Endothelial cell of umbilical vein (primary cell): Measurements from ENCODE around the gene NUAK1. TPM values are rescaled to one million over a fixed set of nuclear protein-coding genes. Genes with fewer than 3 reads are reported as not detected.

ENCODE experiments used
- BruUV-seq: library from RNA; stranded (reverse); fragments of 400-500 nt; replicated peaks from 2 replicates; lab custom pipeline; 2021; lab: Mats Ljungman, UMichigan
- CTCF ChIA-PET: fragments of 300-600, 350-600 bp; sonication (Branson Sonifier 250); formaldehyde crosslinking; loops from one replicate; lab custom pipeline; 2021; ENCODE audit warnings: antibody characterized with exemption, inconsistent platforms; lab: Charles Lee
- POLR2A ChIA-PET: fragments of 300-600, 350-600 bp; sonication (Branson Sonifier 250); formaldehyde crosslinking; loops from one replicate; lab custom pipeline; 2021; ENCODE audit warnings: antibody characterized with exemption, inconsistent platforms; lab: Charles Lee
- DNase-seq: peaks from one replicate; pipeline ENCODE4 v3.0.0-alpha.2; 2011; ENCODE audit warnings: low read depth, low spot score
- FAIRE-seq: peaks from 2 replicates; lab custom pipeline; 2011; peaks lifted over from hg19 to GRCh38; lab: Jason Lieb, UNC
- H2AFZ ChIP-seq: 2 replicates; pipeline ENCODE4 v1.6.0; 2012; ENCODE audit warnings: low read depth, low read length, control low read depth, inconsistent platforms
- H3K27ac ChIP-seq: 2 replicates; pipeline ENCODE4 v1.5.1; 2011; ENCODE audit warnings: low read depth, mild to moderate bottlenecking, control low read depth, low read length, moderate library complexity; ENCODE audit not compliant: insufficient read depth
- H3K27me3 ChIP-seq, 2 experiments: 2 replicates each; pipeline versions ENCODE4 v1.6.0 to v1.6.1; 2011; ENCODE audit warnings: low read length in 2 of 2, mixed read lengths in 1 of 2; ENCODE audit not compliant: control insufficient read depth in 2 of 2, insufficient read depth in 2 of 2
- H3K36me3 ChIP-seq, 2 experiments: 2 replicates in 1 of 2; 3 replicates in 1 of 2; pipeline ENCODE4 v1.5.1; 2011; ENCODE audit warnings: low read length in 2 of 2, mild to moderate bottlenecking in 1 of 2, moderate library complexity in 1 of 2; ENCODE audit not compliant: control insufficient read depth in 2 of 2, insufficient read depth in 2 of 2; ENCODE audit errors: extremely low read depth in 1 of 2
- H3K4me1 ChIP-seq: 3 replicates; pipeline ENCODE4 v1.5.1; 2011; ENCODE audit warnings: mild to moderate bottlenecking, low read length; ENCODE audit not compliant: control insufficient read depth, insufficient read depth; ENCODE audit errors: extremely low read depth
- H3K4me2 ChIP-seq: 2 replicates; pipeline ENCODE4 v1.6.1; 2011; ENCODE audit warnings: low read length, control low read depth, mixed read lengths; ENCODE audit not compliant: insufficient read depth
- H3K4me3 ChIP-seq, 3 experiments: fragments of 200-600 bp in 1 of 3; sonication (generic), shearing (Covaris generic) in 1 of 3; replicated peaks in 1 of 3; 2 replicates each; pipeline ENCODE4 v1.5.1; 2011 to 2016; ENCODE audit warnings: control low read depth in 3 of 3, low read length in 3 of 3, mild to moderate bottlenecking in 2 of 3, inconsistent platforms in 1 of 3, low read depth in 1 of 3, moderate library complexity in 1 of 3; ENCODE audit not compliant: insufficient read depth in 1 of 3
- H3K79me2 ChIP-seq: 2 replicates; pipeline ENCODE4 v1.6.0; 2012; ENCODE audit warnings: low read length, inconsistent platforms; ENCODE audit not compliant: control insufficient read depth, insufficient read depth
- H3K9ac ChIP-seq: replicated peaks from 2 replicates; pipeline ENCODE3; 2011; ENCODE audit warnings: low read length, control low read depth; ENCODE audit not compliant: insufficient read depth; ENCODE audit errors: extremely low read depth
- H3K9me1 ChIP-seq: replicated peaks from 3 replicates; pipeline ENCODE4 v1.6.0; 2011; ENCODE audit warnings: mild to moderate bottlenecking, low read length; ENCODE audit not compliant: control insufficient read depth, insufficient read depth; ENCODE audit errors: extremely low read depth
- H3K9me3 ChIP-seq: replicated peaks from 2 replicates; pipeline ENCODE4 v1.5.1; 2012; ENCODE audit warnings: low read length, inconsistent platforms; ENCODE audit not compliant: control insufficient read depth, insufficient read depth
- H4K20me1 ChIP-seq: replicated peaks from 2 replicates; pipeline ENCODE3; 2011; ENCODE audit warnings: mild to moderate bottlenecking, low read length; ENCODE audit not compliant: control insufficient read depth, insufficient read depth; ENCODE audit errors: extremely low read depth
- CTCF ChIP-seq, 2 donors: IDR thresholded peaks; 1 replicate in 1 of 2; 2 replicates in 1 of 2; pipeline ENCODE4 v1.5.1; 2011; ENCODE audit warnings: low read length in 2 of 2, mild to moderate bottlenecking in 2 of 2, moderate library complexity in 2 of 2, control low read depth in 1 of 2, inconsistent platforms in 1 of 2, low read depth in 1 of 2; ENCODE audit not compliant: insufficient read depth in 1 of 2; ENCODE audit errors: extremely low read depth in 1 of 2
- EZH2 ChIP-seq: IDR thresholded peaks from 2 replicates; pipeline ENCODE4 v1.6.1; 2012; ENCODE audit warnings: borderline replicate concordance, low read depth, mild to moderate bottlenecking, moderate library complexity, low read length, inconsistent platforms; ENCODE audit not compliant: severe bottlenecking
- FOS ChIP-seq: IDR thresholded peaks from 2 replicates; pipeline ENCODE4 v1.6.1; 2011; ENCODE audit warnings: mild to moderate bottlenecking, low read length, moderate library complexity, borderline replicate concordance; ENCODE audit not compliant: insufficient read depth
- GATA2 ChIP-seq: IDR thresholded peaks from 2 replicates; pipeline ENCODE4 v1.7.0; 2011; ENCODE audit warnings: low read depth, mild to moderate bottlenecking, moderate library complexity, mixed read lengths, low read length; ENCODE audit not compliant: insufficient read length, insufficient read depth
- JUN ChIP-seq: IDR thresholded peaks from 2 replicates; pipeline ENCODE4 v1.6.1; 2011; ENCODE audit warnings: borderline replicate concordance, low read depth; ENCODE audit not compliant: insufficient read length, insufficient read depth
- MAX ChIP-seq: IDR thresholded peaks from 2 replicates; pipeline ENCODE4 v1.6.1; 2011; ENCODE audit not compliant: insufficient read depth, insufficient read length
- MYC ChIP-seq: IDR thresholded peaks from one replicate; pipeline ENCODE4 v1.6.1; 2011; ENCODE audit warnings: mild to moderate bottlenecking, low read depth, low read length
- POLR2A ChIP-seq: IDR thresholded peaks from 2 replicates; pipeline ENCODE4 v1.6.1; 2012; ENCODE audit warnings: low read depth, mild to moderate bottlenecking, control low read depth, low read length
- POLR2AphosphoS5 ChIP-seq: IDR thresholded peaks from 2 replicates; pipeline ENCODE4 v1.6.1; 2012; ENCODE audit warnings: low read depth, mild to moderate bottlenecking, control low read depth, low read length, moderate library complexity; ENCODE audit not compliant: insufficient read depth
- dilution Hi-C: fragments of 300-500 bp; cut with MboI; formaldehyde crosslinking; loops from one replicate; pipeline ENCODE4 v1.15.0; 2019; ENCODE audit warnings: low sequenced_read_pairs; ENCODE audit not compliant: extremely low pct_ligation_motif_present
- intact Hi-C: fragments of 100-400 bp; cut with micrococcal nuclease; formaldehyde crosslinking; loops from one replicate; pipeline ENCODE4 v1.10.0; 2022
- polyA plus RNA-seq, 4 experiments: library from polyadenylated mRNA; depleted of rRNA in 3 of 4; stranded (reverse) in 3 of 4; unstranded in 1 of 4; fragments of >200 nt; gene quantifications; 2 replicates each; pipeline versions ENCODE4 v1.2.1 to v1.2.3, GENCODE V29; 2011 to 2012; ENCODE audit warnings: missing spikeins in 1 of 4
- total RNA-seq: library from RNA; stranded (reverse); gene quantifications from 2 replicates; pipeline ENCODE4 v1.2.3, GENCODE V29; 2021

Gene NUAK1
- total and polyA plus RNA-seq, 2 donors (not counting 3 experiments of a cell fraction or from before 2014, with no cell fraction given) = 34.2 to 39.7 TPM

GRCh38 chr12:106106892-106107291 lies 31.9 kb downstream of the NUAK1 start:
- POLR2A ChIA-PET = no interaction called here
- Histone ChIP-seq H3K4me1 (peaks cover 28% of the 10 kb centered on the region), H3K27ac (no peak overlapping the region), H3K4me3 (no peak overlapping the region), H3K27me3 (no peaks in the 10 kb centered on the region), H4K20me1 (peaks cover 9% of the 10 kb centered on the region), H3K9me1 (no peaks in the 10 kb centered on the region), H3K36me3 (peaks cover 4 to 17% of the 10 kb centered on the region in 2 experiments), H3K9me3 (no peaks in the 10 kb centered on the region), H3K4me2 (no peak overlapping the region), H3K9ac (no peak overlapping the region), H3K79me2 (peaks cover 7% of the 10 kb centered on the region), H2AFZ (no peak overlapping the region)
- FAIRE-seq = peak; percentile 78
- CTCF ChIA-PET = interaction anchor here (1.0 to 4.6 kb wide), 9 partner anchors 10 to 686 kb away, joined by 4 to 26 read pairs (median 5); no protein-coding TSS in a partner anchor
- BruUV-seq = no TSS peak
- peak; percentile 68 for DNase-seq
- intact Hi-C loops (loop anchor here (1.0 kb wide), 1 partner anchor 11 kb away; no protein-coding TSS in a partner anchor), dilution Hi-C loops (no loop called here)
- TF ChIP-seq MYC (no peak), EZH2 (no peak), POLR2A (no peak), MAX (no peak), POLR2AphosphoS5 (no peak), GATA2 (no peak), JUN (no peak), FOS (no peak), CTCF (IDR thresholded peaks at IDR 0.05; ENCODE audit: extremely low read depth in 1 of 2, insufficient read depth in 1 of 2, low read depth in 1 of 2, low read length in 2 of 2) (no peak)
